Bronchial epithelial cell (primary cell): ENCODE data around the gene LGALS9. TPM values are rescaled to one million over a fixed set of nuclear protein-coding genes. Genes with fewer than 3 reads are reported as not detected.
A peak's percentile ranks its signal among the peaks of the same experiment; 100 is the strongest.
"Not testable (repeated sequence)": the region's sequence is repeated elsewhere in the genome, so short reads cannot be mapped to it uniquely, and the experiment has no call there.

Source experiments
- DNase-seq: peaks from one replicate; pipeline ENCODE4 v3.0.0-alpha.2; 2010; ENCODE audit warnings: low read depth
- FAIRE-seq: peaks from 2 replicates; lab custom pipeline; 2011; peaks lifted over from hg19 to GRCh38; lab: Jason Lieb, UNC
- H3K27me3 ChIP-seq: 2 replicates; pipeline ENCODE4 v1.5.1; 2011; ENCODE audit warnings: low read length; ENCODE audit not compliant: control insufficient read depth, insufficient read depth
- H3K36me3 ChIP-seq: 2 replicates; pipeline ENCODE4 v1.5.1; 2011; ENCODE audit warnings: low read length; ENCODE audit not compliant: control insufficient read depth, insufficient read depth
- H3K4me3 ChIP-seq: 2 replicates; pipeline ENCODE4 v1.5.1; 2011; ENCODE audit warnings: mild to moderate bottlenecking, low read depth, low read length, control low read depth
- CTCF ChIP-seq: IDR thresholded peaks from 2 replicates; pipeline ENCODE4 v1.5.1; 2011; ENCODE audit warnings: mild to moderate bottlenecking, moderate library complexity, low read length, control low read depth, inconsistent platforms; ENCODE audit not compliant: insufficient read depth, severe bottlenecking
- total RNA-seq: library from RNA; depleted of rRNA; stranded (reverse); fragments of >200 nt; gene quantifications from 2 replicates; pipeline ENCODE4 v1.2.1, GENCODE V29; 2014

The LGALS9 gene
- total RNA-seq, 1 donor from 2014 or later = 1.3 TPM

GRCh38 chr17:27640790-27641189, 9.8 kb downstream of the LGALS9 start:
- Histone ChIP-seq H3K36me3 (no peaks in the 10 kb centered on the region), H3K27me3 (no peaks in the 10 kb centered on the region), H3K4me3 (no peak overlapping the region)
- no peak for FAIRE-seq
- no peak for DNase-seq
- no peak for TF ChIP-seq CTCF

- Histone ChIP-seq H3K4me3 (no peak overlapping the region), H3K27me3 (no peaks in the 10 kb centered on the region), H3K36me3 (no peaks in the 10 kb centered on the region)
- FAIRE-seq (no peak), DNase-seq (peak; percentile 10)
- TF ChIP-seq CTCF = no peak
These were observed 13.6 kb downstream of the LGALS9 start for GRCh38 chr17:27644586-27644985.

- not testable (repeated sequence) for H3K36me3 ChIP-seq, DNase-seq, H3K4me3 ChIP-seq, H3K27me3 ChIP-seq
- FAIRE-seq = peak; percentile 95
These were observed 14.6 kb downstream of the LGALS9 start for GRCh38 chr17:27645621-27646020.

GRCh38 chr17:27646232-27646631, 15.2 kb downstream of the LGALS9 start:
- Histone ChIP-seq H3K27me3 (no peaks in the 10 kb centered on the region), H3K4me3 (no peak overlapping the region), H3K36me3 (no peaks in the 10 kb centered on the region)
- DNase-seq (no peak), FAIRE-seq (peak; percentile 55)
- no peak for TF ChIP-seq CTCF

GRCh38 chr17:27647765-27648164, 16.8 kb downstream of the LGALS9 start:
- DNase-seq (no peak), FAIRE-seq (no peak)
- no peak for TF ChIP-seq CTCF
- Histone ChIP-seq H3K27me3 (no peaks in the 10 kb centered on the region), H3K36me3 (no peaks in the 10 kb centered on the region), H3K4me3 (no peak overlapping the region)

- not testable (repeated sequence) for DNase-seq, H3K36me3 ChIP-seq, H3K4me3 ChIP-seq, FAIRE-seq, H3K27me3 ChIP-seq
These were observed 18.2 kb downstream of the LGALS9 start for GRCh38 chr17:27649111-27649571.

- H3K27me3 ChIP-seq = no peaks in the 10 kb centered on the region
- no peak for TF ChIP-seq CTCF
- DNase-seq (no peak), FAIRE-seq (no peak)
- H3K36me3 ChIP-seq = no peaks in the 10 kb centered on the region
- no peak overlapping the region for H3K4me3 ChIP-seq
These were observed 18.9 kb downstream of the LGALS9 start for GRCh38 chr17:27649929-27650328.
